Ascending aorta (tissue), 2 donors: Measurements from ENCODE around the gene PRKAG1. TPM values are rescaled to one million over a fixed set of nuclear protein-coding genes. Genes with fewer than 3 reads are reported as not detected.

Experiments
- DNase-seq, 2 donors: peaks; one replicate each; pipeline ENCODE4 v3.0.0-alpha.2; 2019; ENCODE audit warnings: low spot score in 2 of 2
- H3K27ac ChIP-seq, 2 donors: fragments of 200-600 bp; sonication (generic); one replicate each; pipeline ENCODE4 v1.5.1; 2016 to 2017; ENCODE audit warnings: mild to moderate bottlenecking in 1 of 2
- H3K27me3 ChIP-seq: fragments of 200-600 bp; sonication (generic); one replicate; pipeline ENCODE4 v1.5.1; 2017
- H3K36me3 ChIP-seq, 2 donors: fragments of 200-600 bp; sonication (generic); one replicate each; pipeline ENCODE4 v1.5.1; 2016
- H3K4me1 ChIP-seq, 2 donors: fragments of 200-600 bp; sonication (generic); one replicate each; pipeline ENCODE4 v1.5.1; 2016 to 2017; ENCODE audit warnings: mild to moderate bottlenecking in 1 of 2
- H3K4me3 ChIP-seq, 2 donors: fragments of 200-600 bp; sonication (generic); one replicate each; pipeline ENCODE4 v1.5.1; 2016 to 2017; ENCODE audit warnings: mild to moderate bottlenecking in 1 of 2
- H3K9me3 ChIP-seq, 2 donors: fragments of 200-600 bp; sonication (generic); one replicate each; pipeline ENCODE4 v1.5.1; 2016
- intact Hi-C: fragments of 100-400 bp; cut with DNase I; formaldehyde crosslinking; loops from one replicate; pipeline ENCODE4 v1.15.1; 2023
- total RNA-seq: library from RNA; depleted of rRNA; stranded (reverse); fragments of >200 nt; gene quantifications from one replicate; pipeline ENCODE4 v1.1.0, GENCODE V29; 2016
- TF ChIP-seq, protein P1 (sequence below), 3 experiments: fragments of 200-600 bp in 2 of 3; fragments of 450-650 bp in 1 of 3; sonication (generic) in 2 of 3; IDR thresholded peaks; one replicate each; pipeline ENCODE4 v1.5.1; 2016 to 2019; ENCODE audit warnings: antibody characterized with exemption in 3 of 3, mild to moderate bottlenecking in 1 of 3, moderate library complexity in 1 of 3

PRKAG1 gene
- total RNA-seq, 1 donor from 2014 or later, result 32.8 TPM

DNA sequence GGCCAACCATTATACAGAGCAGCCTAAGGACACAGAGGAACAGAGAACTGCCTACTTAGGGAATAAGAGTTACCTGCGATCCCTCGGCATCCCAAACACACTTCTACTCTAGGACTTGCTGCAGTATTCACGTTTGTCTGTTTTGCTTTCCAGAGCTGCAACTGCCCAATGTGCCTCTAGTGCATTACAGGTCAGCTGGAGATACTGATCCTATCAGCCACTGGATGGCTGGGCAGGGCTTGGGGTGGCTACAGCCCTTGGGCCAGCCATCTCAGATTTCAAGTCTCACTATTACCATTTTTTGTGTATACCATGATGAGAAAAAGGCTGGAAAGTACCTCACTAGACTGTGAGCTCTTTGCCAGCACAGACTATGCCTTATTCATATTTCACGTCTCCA is 65.9 kb downstream of the PRKAG1 start:
- DNase-seq, result no peak

More for the DNA sequence above, 65.9 kb downstream of the PRKAG1 start:
- peaks cover 0 to 14% of the 10 kb centered on the region in 2 donors for H3K4me1 ChIP-seq
- TF ChIP-seq, protein P1, sequence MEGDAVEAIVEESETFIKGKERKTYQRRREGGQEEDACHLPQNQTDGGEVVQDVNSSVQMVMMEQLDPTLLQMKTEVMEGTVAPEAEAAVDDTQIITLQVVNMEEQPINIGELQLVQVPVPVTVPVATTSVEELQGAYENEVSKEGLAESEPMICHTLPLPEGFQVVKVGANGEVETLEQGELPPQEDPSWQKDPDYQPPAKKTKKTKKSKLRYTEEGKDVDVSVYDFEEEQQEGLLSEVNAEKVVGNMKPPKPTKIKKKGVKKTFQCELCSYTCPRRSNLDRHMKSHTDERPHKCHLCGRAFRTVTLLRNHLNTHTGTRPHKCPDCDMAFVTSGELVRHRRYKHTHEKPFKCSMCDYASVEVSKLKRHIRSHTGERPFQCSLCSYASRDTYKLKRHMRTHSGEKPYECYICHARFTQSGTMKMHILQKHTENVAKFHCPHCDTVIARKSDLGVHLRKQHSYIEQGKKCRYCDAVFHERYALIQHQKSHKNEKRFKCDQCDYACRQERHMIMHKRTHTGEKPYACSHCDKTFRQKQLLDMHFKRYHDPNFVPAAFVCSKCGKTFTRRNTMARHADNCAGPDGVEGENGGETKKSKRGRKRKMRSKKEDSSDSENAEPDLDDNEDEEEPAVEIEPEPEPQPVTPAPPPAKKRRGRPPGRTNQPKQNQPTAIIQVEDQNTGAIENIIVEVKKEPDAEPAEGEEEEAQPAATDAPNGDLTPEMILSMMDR (IDR thresholded peaks at IDR 0.05), result no peak
- no peaks in the 10 kb centered on the region for H3K27me3 ChIP-seq
- peaks cover 0 to 2% of the 10 kb centered on the region in 2 donors for H3K36me3 ChIP-seq
- no peak overlapping the region for H3K27ac ChIP-seq
- H3K4me3 ChIP-seq, result no peak overlapping the region
- H3K9me3 ChIP-seq, result no peaks in the 10 kb centered on the region
- intact Hi-C loops, result no loop called here

Other genes with a start within 250 kb of the PRKAG1 start
- 65.0 TPM for gene ADCY6, start 229.7 kb downstream of the PRKAG1 start, total RNA-seq
- 54.5 TPM for gene CACNB3, start 200.3 kb downstream of the PRKAG1 start, total RNA-seq
- 39.4 TPM for gene DDX23, start 166.6 kb downstream of the PRKAG1 start, total RNA-seq
- 0.85 TPM for gene RND1, start 152.9 kb downstream of the PRKAG1 start, total RNA-seq
- 38.8 TPM for gene FKBP11, start 93.3 kb downstream of the PRKAG1 start, total RNA-seq
- 68.4 TPM for gene ARF3, start 61.3 kb downstream of the PRKAG1 start, total RNA-seq
- 0.85 TPM for gene WNT10B, start 47.0 kb downstream of the PRKAG1 start, total RNA-seq
- gene WNT1, start 40.5 kb downstream of the PRKAG1 start, total RNA-seq, result not detected
- not detected for gene DDN, start 19.4 kb downstream of the PRKAG1 start, total RNA-seq
- gene KMT2D, start 42.0 kb upstream of the PRKAG1 start, total RNA-seq, result 106 TPM
- gene RHEBL1, start 51.2 kb upstream of the PRKAG1 start, total RNA-seq, result not detected
- 31.5 TPM for gene DHH, start 76.0 kb upstream of the PRKAG1 start, total RNA-seq
- gene LMBR1L, start 92.1 kb upstream of the PRKAG1 start, total RNA-seq, result 74.2 TPM
- 1,333 TPM for gene TUBA1B, start 112.6 kb upstream of the PRKAG1 start, total RNA-seq
- gene TUBA1A, start 170.3 kb upstream of the PRKAG1 start, total RNA-seq, result 214 TPM
- 370 TPM for gene TUBA1C, start 246.3 kb upstream of the PRKAG1 start, total RNA-seq